Measurements from ENCODE around the gene ZNF317.

The ZNF317 gene

GRCh38 chr19:9144920-9145319 is 4.7 kb downstream of the ZNF317 start:
- no peak overlapping the region for H3K4me3 ChIP-seq (ENCODE audit: low read depth, low read length)
- H3K36me3 ChIP-seq (ENCODE audit: control insufficient read depth in 2 of 2, insufficient read depth in 1 of 2, low read length in 2 of 2), result peaks cover 4 to 55% of the 10 kb centered on the region in 2 experiments; a peak in 2 of 3 replicates
- H3K9me3 ChIP-seq (ENCODE audit: control insufficient read depth, insufficient read depth, low read depth, low read length), result no peaks in the 10 kb centered on the region
- TF ChIP-seq ZNF837 (tag by site-specific recombination; IDR thresholded peaks at IDR 0.05) (no peak), TRIM28 (IDR thresholded peaks at IDR 0.05; ENCODE audit: borderline replicate concordance, low read length) (no peak), SETDB1 (IDR thresholded peaks at IDR 0.05; ENCODE audit: insufficient read length, low read length) (peak; percentile 92), ZNF280D (tag by site-specific recombination; IDR thresholded peaks at IDR 0.05) (peak; percentile 82)
- H3K27ac ChIP-seq (ENCODE audit: extremely low read depth, low read depth, low read length), result no peak overlapping the region
- no peaks in the 10 kb centered on the region for H3K4me1 ChIP-seq (ENCODE audit: control insufficient read depth, insufficient read depth, low read length)
- ChIA-PET CTCF (no interaction called here), POLR2A (no interaction called here)

- no peak overlapping the region for H3K27ac ChIP-seq (ENCODE audit: extremely low read depth, low read depth, low read length)
- peaks cover under 1 to 65% of the 10 kb centered on the region in 2 experiments; a peak in 2 of 3 replicates for H3K36me3 ChIP-seq (ENCODE audit: control insufficient read depth in 2 of 2, insufficient read depth in 1 of 2, low read length in 2 of 2)
- H3K4me1 ChIP-seq (ENCODE audit: control insufficient read depth, insufficient read depth, low read length), result no peaks in the 10 kb centered on the region
- no peak for TF ChIP-seq ZSCAN23 (tag by site-specific recombination; IDR thresholded peaks at IDR 0.05)
- TF ChIP-seq HOXD13 (CRISPR knock-in tag; IDR thresholded peaks at IDR 0.05; ENCODE audit: borderline replicate concordance), result no peak
- no peak for TF ChIP-seq ZNF624 (tag by site-specific recombination; IDR thresholded peaks at IDR 0.05)
- TF ChIP-seq ZNF596 (tag by site-specific recombination; IDR thresholded peaks at IDR 0.05), result no peak
- TF ChIP-seq ZNF114 (tag by site-specific recombination; IDR thresholded peaks at IDR 0.05), result no peak
- no peak for TF ChIP-seq ZNF280C (tag by site-specific recombination; IDR thresholded peaks at IDR 0.05)
- TF ChIP-seq TRIM28 (IDR thresholded peaks at IDR 0.05; ENCODE audit: borderline replicate concordance, low read length), result no peak
- TF ChIP-seq ZNF560 (tag by site-specific recombination; IDR thresholded peaks at IDR 0.05; ENCODE audit: borderline replicate concordance), result no peak
- no peak for TF ChIP-seq PRDM1 (tag by site-specific recombination; IDR thresholded peaks at IDR 0.05)
- TF ChIP-seq ZNF791 (tag by site-specific recombination; IDR thresholded peaks at IDR 0.05), result no peak
- TF ChIP-seq TSHZ1 (tag by site-specific recombination; IDR thresholded peaks at IDR 0.05; ENCODE audit: borderline replicate concordance), result no peak
- no peak for TF ChIP-seq GLIS2 (tag by site-specific recombination; IDR thresholded peaks at IDR 0.05)
- TF ChIP-seq ZSCAN30 (tag by site-specific recombination; IDR thresholded peaks at IDR 0.05), result no peak
- no peak for TF ChIP-seq ZNF221 (tag by site-specific recombination; IDR thresholded peaks at IDR 0.05; ENCODE audit: borderline replicate concordance)
- TF ChIP-seq ZNF391 (tag by site-specific recombination; IDR thresholded peaks at IDR 0.05; ENCODE audit: borderline replicate concordance, low read depth), result no peak
- no peak for TF ChIP-seq SP3 (tag by site-specific recombination; IDR thresholded peaks at IDR 0.05)
- no peak for TF ChIP-seq ZNF350 (tag by site-specific recombination; IDR thresholded peaks at IDR 0.05)
- TF ChIP-seq YY1 (tag by site-specific recombination; IDR thresholded peaks at IDR 0.05), result no peak
- no peak for TF ChIP-seq ZNF148 (tag by site-specific recombination; IDR thresholded peaks at IDR 0.05; ENCODE audit: borderline replicate concordance)
- TF ChIP-seq ZNF510 (tag by site-specific recombination; IDR thresholded peaks at IDR 0.05; ENCODE audit: insufficient replicate concordance), result no peak
- H3K9me3 ChIP-seq (ENCODE audit: control insufficient read depth, insufficient read depth, low read depth, low read length), result no peaks in the 10 kb centered on the region
- H3K4me3 ChIP-seq (ENCODE audit: low read depth, low read length), result no peak overlapping the region
- ChIA-PET CTCF (interaction anchor here (0.5 kb wide), 1 partner anchor 8 kb away, joined by 3 read pairs; no protein-coding TSS in a partner anchor), POLR2A (no interaction called here)
Observed at GRCh38 chr19:9146882-9147281, 6.7 kb downstream of the ZNF317 start.

All from HEK293 (cell line).